ENCODE data around the gene CD9.

The CD9 gene

GRCh38 chr12:6171409-6172015 lies 28.7 kb upstream of the CD9 start:
- DNase-seq (ENCODE audit: extremely low spot score) = no peak
- ChIA-PET CTCF (interaction anchor here (1.5 kb wide), 1 partner anchor 24 kb away, joined by 3 read pairs; no protein-coding TSS in a partner anchor), POLR2A (no interaction called here)
- no peak for TF ChIP-seq CTCF (IDR thresholded peaks at IDR 0.05; ENCODE audit: control extremely low read depth, extremely low read depth, low read depth, missing control alignments)

GRCh38 chr12:6172086-6172485 lies 28.1 kb upstream of the CD9 start:
- CTCF ChIA-PET = interaction anchor here (1.5 kb wide), 1 partner anchor 23 kb away, joined by 3 read pairs; no protein-coding TSS in a partner anchor
- DNase-seq (ENCODE audit: extremely low spot score) = no peak
- POLR2A ChIA-PET = no interaction called here
- TF ChIP-seq CTCF (IDR thresholded peaks at IDR 0.05; ENCODE audit: control extremely low read depth, extremely low read depth, low read depth, missing control alignments) = no peak

- TF ChIP-seq CTCF (IDR thresholded peaks at IDR 0.05; ENCODE audit: control extremely low read depth, extremely low read depth, low read depth, missing control alignments) = no peak
- DNase-seq (ENCODE audit: extremely low spot score) = no peak
- POLR2A ChIA-PET = interaction anchor here (0.6 kb wide), 1 partner anchor 254 kb away, joined by 4 read pairs; no protein-coding TSS in a partner anchor
- CTCF ChIA-PET = interaction anchor here (1.5 kb wide), 1 partner anchor 23 kb away, joined by 3 read pairs; no protein-coding TSS in a partner anchor
Observed at GRCh38 chr12:6172862-6173261, 27.3 kb upstream of the CD9 start.

- ChIA-PET CTCF (interaction anchor here (1.0 to 3.3 kb wide), 3 partner anchors 16 to 24 kb away, joined by 3 to 12 read pairs (median 7); no protein-coding TSS in a partner anchor), POLR2A (no interaction called here)
- no peak for DNase-seq (ENCODE audit: extremely low spot score)
- TF ChIP-seq CTCF (IDR thresholded peaks at IDR 0.05; ENCODE audit: control extremely low read depth, extremely low read depth, low read depth, missing control alignments) = no peak
Observed at GRCh38 chr12:6177642-6178358, 22.4 kb upstream of the CD9 start.

GRCh38 chr12:6178981-6179761 lies 21.0 kb upstream of the CD9 start:
- CTCF ChIA-PET = no interaction called here
- TF ChIP-seq CTCF (IDR thresholded peaks at IDR 0.05; ENCODE audit: control extremely low read depth, extremely low read depth, low read depth, missing control alignments) = no peak
- DNase-seq (ENCODE audit: extremely low spot score) = no peak
- POLR2A ChIA-PET = no interaction called here

GRCh38 chr12:6180268-6181051 lies 19.7 kb upstream of the CD9 start:
- POLR2A ChIA-PET = no interaction called here
- TF ChIP-seq CTCF (IDR thresholded peaks at IDR 0.05; ENCODE audit: control extremely low read depth, extremely low read depth, low read depth, missing control alignments) = no peak
- no peak for DNase-seq (ENCODE audit: extremely low spot score)
- CTCF ChIA-PET = no interaction called here
